Choroid plexus epithelial cell (primary cell): ENCODE data around the gene SARM1.

ENCODE experiments used
- DNase-seq: peaks from one replicate; pipeline ENCODE4 v3.0.0-alpha.2; 2010; ENCODE audit warnings: low read depth
- H3K4me3 ChIP-seq: 2 replicates; pipeline ENCODE4 v1.5.1; 2011; ENCODE audit warnings: low read depth, mild to moderate bottlenecking, control low read depth, low read length, moderate library complexity
- TF ChIP-seq, protein P1 (sequence below): conservative IDR thresholded peaks from 2 replicates; pipeline ENCODE4 v1.5.1; 2011; ENCODE audit warnings: low read depth, mild to moderate bottlenecking, control low read depth, inconsistent platforms, low read length, moderate library complexity

Gene SARM1

GRCh38 chr17:28379814-28380801, 8.6 kb downstream of the SARM1 start:
- peak; percentile 26 for DNase-seq
- H3K4me3 ChIP-seq, result no peak overlapping the region
- TF ChIP-seq, protein P1, sequence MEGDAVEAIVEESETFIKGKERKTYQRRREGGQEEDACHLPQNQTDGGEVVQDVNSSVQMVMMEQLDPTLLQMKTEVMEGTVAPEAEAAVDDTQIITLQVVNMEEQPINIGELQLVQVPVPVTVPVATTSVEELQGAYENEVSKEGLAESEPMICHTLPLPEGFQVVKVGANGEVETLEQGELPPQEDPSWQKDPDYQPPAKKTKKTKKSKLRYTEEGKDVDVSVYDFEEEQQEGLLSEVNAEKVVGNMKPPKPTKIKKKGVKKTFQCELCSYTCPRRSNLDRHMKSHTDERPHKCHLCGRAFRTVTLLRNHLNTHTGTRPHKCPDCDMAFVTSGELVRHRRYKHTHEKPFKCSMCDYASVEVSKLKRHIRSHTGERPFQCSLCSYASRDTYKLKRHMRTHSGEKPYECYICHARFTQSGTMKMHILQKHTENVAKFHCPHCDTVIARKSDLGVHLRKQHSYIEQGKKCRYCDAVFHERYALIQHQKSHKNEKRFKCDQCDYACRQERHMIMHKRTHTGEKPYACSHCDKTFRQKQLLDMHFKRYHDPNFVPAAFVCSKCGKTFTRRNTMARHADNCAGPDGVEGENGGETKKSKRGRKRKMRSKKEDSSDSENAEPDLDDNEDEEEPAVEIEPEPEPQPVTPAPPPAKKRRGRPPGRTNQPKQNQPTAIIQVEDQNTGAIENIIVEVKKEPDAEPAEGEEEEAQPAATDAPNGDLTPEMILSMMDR, result no peak

DNA sequence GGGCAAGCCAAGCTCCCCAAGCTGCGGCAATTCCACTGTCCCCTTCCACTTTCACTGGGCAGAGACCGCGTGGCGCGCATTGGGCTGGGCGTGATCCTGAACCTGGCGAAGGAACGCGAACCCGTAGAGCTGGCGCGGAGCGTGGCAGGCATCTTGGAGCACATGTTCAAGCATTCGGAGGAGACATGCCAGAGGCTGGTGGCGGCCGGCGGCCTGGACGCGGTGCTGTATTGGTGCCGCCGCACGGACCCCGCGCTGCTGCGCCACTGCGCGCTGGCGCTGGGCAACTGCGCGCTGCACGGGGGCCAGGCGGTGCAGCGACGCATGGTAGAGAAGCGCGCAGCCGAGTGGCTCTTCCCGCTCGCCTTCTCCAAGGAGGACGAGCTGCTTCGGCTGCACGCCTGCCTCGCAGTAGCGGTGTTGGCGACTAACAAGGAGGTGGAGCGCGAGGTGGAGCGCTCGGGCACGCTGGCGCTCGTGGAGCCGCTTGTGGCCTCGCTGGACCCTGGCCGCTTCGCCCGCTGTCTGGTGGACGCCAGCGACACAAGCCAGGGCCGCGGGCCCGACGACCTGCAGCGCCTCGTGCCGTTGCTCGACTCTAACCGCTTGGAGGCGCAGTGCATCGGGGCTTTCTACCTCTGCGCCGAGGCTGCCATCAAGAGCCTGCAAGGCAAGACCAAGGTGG, 9.8 kb downstream of the SARM1 start:
- TF ChIP-seq, protein P1, result peak; percentile 47
- H3K4me3 ChIP-seq, result no peak overlapping the region

GRCh38 chr17:28384281-28385036, 13.0 kb downstream of the SARM1 start:
- peak overlapping the region; percentile 32 for H3K4me3 ChIP-seq

More for the DNA sequence above, 9.8 kb downstream of the SARM1 start:
- DNase-seq, result peak; percentile 14

DNA sequence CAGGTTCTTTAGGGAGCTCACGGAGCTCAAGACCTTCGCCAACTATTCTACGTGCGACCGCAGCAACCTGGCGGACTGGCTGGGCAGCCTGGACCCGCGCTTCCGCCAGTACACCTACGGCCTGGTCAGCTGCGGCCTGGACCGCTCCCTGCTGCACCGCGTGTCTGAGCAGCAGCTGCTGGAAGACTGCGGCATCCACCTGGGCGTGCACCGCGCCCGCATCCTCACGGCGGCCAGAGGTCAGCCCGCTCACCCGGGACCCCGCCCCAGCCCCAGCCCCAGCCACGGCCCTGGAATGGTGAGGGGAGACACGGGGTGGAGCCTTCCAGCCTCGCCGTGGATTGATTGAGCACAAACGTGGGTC, 13.5 kb downstream of the SARM1 start:
- H3K4me3 ChIP-seq, result no peak overlapping the region
- DNase-seq, result no peak
- TF ChIP-seq, protein P1, result no peak

More at GRCh38 chr17:28384281-28385036, 13.0 kb downstream of the SARM1 start:
- no peak for DNase-seq
- TF ChIP-seq, protein P1, result no peak

DNA sequence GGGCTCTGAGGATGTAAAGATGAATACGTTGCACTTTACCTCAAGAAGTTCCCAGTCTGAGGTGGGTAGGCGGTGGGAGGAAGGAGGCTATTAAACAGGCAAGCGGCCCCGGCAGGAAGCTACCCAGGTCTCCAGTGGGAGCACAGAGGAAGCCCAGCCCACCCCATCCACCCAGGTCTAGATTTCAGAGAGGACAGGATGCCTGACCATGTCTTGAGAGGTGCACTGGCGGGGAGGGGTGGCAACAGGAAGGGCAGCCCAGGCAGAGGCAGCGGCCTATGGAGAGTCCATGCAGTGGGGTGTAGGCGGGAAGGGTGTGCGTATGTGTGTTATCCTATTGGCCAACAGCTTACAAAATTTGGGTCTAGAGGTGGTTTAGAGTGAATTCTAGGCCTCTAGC, 13.9 kb downstream of the SARM1 start:
- DNase-seq, result no peak

DNA sequence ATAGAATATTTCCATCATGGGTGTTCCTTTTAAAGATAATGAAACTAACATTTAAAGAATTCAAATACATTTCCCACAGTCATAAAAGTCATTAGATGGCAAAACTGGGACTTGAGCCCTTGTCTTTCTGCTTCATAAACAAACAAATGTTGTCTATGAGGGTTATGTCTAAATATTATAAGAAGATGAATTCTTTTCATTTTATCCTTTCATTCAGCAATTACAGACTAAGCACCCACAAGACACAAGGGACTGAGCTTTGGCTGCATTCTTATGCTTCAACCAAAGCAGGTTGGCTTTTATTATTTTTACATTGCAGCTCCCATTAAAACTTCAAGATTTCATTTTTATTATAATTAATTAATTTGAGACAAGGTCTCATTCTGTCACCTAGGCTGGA, 14.9 kb downstream of the SARM1 start:
- no peak overlapping the region for H3K4me3 ChIP-seq
- TF ChIP-seq, protein P1, result no peak
- DNase-seq, result no peak

More for the DNA sequence above, 13.9 kb downstream of the SARM1 start:
- H3K4me3 ChIP-seq, result no peak overlapping the region
- TF ChIP-seq, protein P1, result no peak
